ENCODE results near the gene SLC22A13. TPM values are rescaled to one million over a fixed set of nuclear protein-coding genes. Genes with fewer than 3 reads are reported as not detected.

Gene SLC22A13
- total RNA-seq, 1 donor from 2014 or later, result 0.51 TPM

GRCh38 chr3:38224357-38224756, 41.3 kb upstream of the SLC22A13 start:
- ATAC-seq (ENCODE audit: low read depth), result no peak
- TF ChIP-seq CTCF (IDR thresholded peaks at IDR 0.05), result no peak
- no peaks in the 10 kb centered on the region for H3K9me3 Mint-ChIP-seq
- H3K4me3 Mint-ChIP-seq, result no peak overlapping the region
- H3K27me3 Mint-ChIP-seq, result no peaks in the 10 kb centered on the region
- H3K4me1 Mint-ChIP-seq, result no peaks in the 10 kb centered on the region
- POLR2A ChIA-PET, result interaction anchor here (0.7 kb wide), 1 partner anchor 14 kb away, joined by 3 read pairs; no protein-coding TSS in a partner anchor
- DNase-seq, result no peak
- intact Hi-C loops (cut with micrococcal nuclease), result no loop called here
- no peak overlapping the region for H3K27ac Mint-ChIP-seq
- peaks cover 62% of the 10 kb centered on the region for H3K36me3 Mint-ChIP-seq (ENCODE audit: low read depth)
- CTCF ChIA-PET, result no interaction called here

GRCh38 chr3:38226273-38226672, 39.3 kb upstream of the SLC22A13 start:
- H3K36me3 Mint-ChIP-seq (ENCODE audit: low read depth), result peaks cover 77% of the 10 kb centered on the region
- intact Hi-C loops (cut with micrococcal nuclease), result loop anchor here (5.0 kb wide), 1 partner anchor 109 kb away; no protein-coding TSS in a partner anchor
- no peak overlapping the region for H3K27ac Mint-ChIP-seq
- TF ChIP-seq CTCF (IDR thresholded peaks at IDR 0.05), result no peak
- ATAC-seq (ENCODE audit: low read depth) (no peak), DNase-seq (no peak)
- H3K27me3 Mint-ChIP-seq, result no peaks in the 10 kb centered on the region
- no peaks in the 10 kb centered on the region for H3K9me3 Mint-ChIP-seq
- H3K4me1 Mint-ChIP-seq, result no peaks in the 10 kb centered on the region
- H3K4me3 Mint-ChIP-seq, result no peak overlapping the region
- CTCF ChIA-PET, result interaction anchor here (0.8 to 1.6 kb wide), 3 partner anchors 9 to 62 kb away, joined by 3 to 4 read pairs (median 3); no protein-coding TSS in a partner anchor
- POLR2A ChIA-PET, result no interaction called here

GRCh38 chr3:38227989-38228388, 37.6 kb upstream of the SLC22A13 start:
- H3K4me1 Mint-ChIP-seq, result peaks cover 6% of the 10 kb centered on the region
- DNase-seq (no peak), ATAC-seq (ENCODE audit: low read depth) (no peak)
- H3K36me3 Mint-ChIP-seq (ENCODE audit: low read depth), result peaks cover 79% of the 10 kb centered on the region
- ChIA-PET POLR2A (no interaction called here), CTCF (no interaction called here)
- H3K9me3 Mint-ChIP-seq, result no peaks in the 10 kb centered on the region
- H3K27me3 Mint-ChIP-seq, result no peaks in the 10 kb centered on the region
- intact Hi-C loops (cut with micrococcal nuclease), result loop anchor here (5.0 kb wide), 1 partner anchor 111 kb away; no protein-coding TSS in a partner anchor
- no peak overlapping the region for H3K4me3 Mint-ChIP-seq
- no peak overlapping the region for H3K27ac Mint-ChIP-seq
- no peak for TF ChIP-seq CTCF (IDR thresholded peaks at IDR 0.05)

GRCh38 chr3:38229036-38229435, 36.6 kb upstream of the SLC22A13 start:
- no peak for TF ChIP-seq CTCF (IDR thresholded peaks at IDR 0.05)
- no peaks in the 10 kb centered on the region for H3K27me3 Mint-ChIP-seq
- H3K4me3 Mint-ChIP-seq, result no peak overlapping the region
- ChIA-PET CTCF (interaction anchor here (0.6 kb wide), 1 partner anchor 69 kb away, joined by 4 read pairs; no protein-coding TSS in a partner anchor), POLR2A (no interaction called here)
- intact Hi-C loops (cut with micrococcal nuclease), result loop anchor here (5.0 kb wide), 1 partner anchor 112 kb away; no protein-coding TSS in a partner anchor
- DNase-seq (no peak), ATAC-seq (ENCODE audit: low read depth) (no peak)
- peaks cover 8% of the 10 kb centered on the region for H3K4me1 Mint-ChIP-seq
- peaks cover 81% of the 10 kb centered on the region for H3K36me3 Mint-ChIP-seq (ENCODE audit: low read depth)
- H3K27ac Mint-ChIP-seq, result no peak overlapping the region
- no peaks in the 10 kb centered on the region for H3K9me3 Mint-ChIP-seq

GRCh38 chr3:38232701-38233100, 32.9 kb upstream of the SLC22A13 start:
- ATAC-seq (ENCODE audit: low read depth) (no peak), DNase-seq (no peak)
- Mint-ChIP-seq H3K27me3 (no peaks in the 10 kb centered on the region), H3K36me3 (ENCODE audit: low read depth) (peaks cover 86% of the 10 kb centered on the region), H3K4me1 (peaks cover 17% of the 10 kb centered on the region), H3K27ac (no peak overlapping the region), H3K4me3 (no peak overlapping the region), H3K9me3 (peaks cover 12% of the 10 kb centered on the region)
- intact Hi-C loops (cut with micrococcal nuclease), result loop anchor here (2.0 kb wide), 1 partner anchor 16 kb away; no protein-coding TSS in a partner anchor
- ChIA-PET CTCF (no interaction called here), POLR2A (no interaction called here)
- no peak for TF ChIP-seq CTCF (IDR thresholded peaks at IDR 0.05)

Measured in activated B cell treated with CpG ODN at 0.5 μM for 24 hours (primary cell).